Left lung (tissue), 10 donors: ENCODE results near the gene PDAP1. TPM values are rescaled to one million over a fixed set of nuclear protein-coding genes. Genes with fewer than 3 reads are reported as not detected.

ENCODE experiments used
- ATAC-seq: fragments of 200-7000 bp; cut with Tn5 transposase; one replicate; pipeline ENCODE4 v1.9.1; 2020; ENCODE audit warnings: moderate library complexity
- DNase-seq, 4 donors: peaks; one replicate each; pipeline ENCODE4 v3.0.0-alpha.2; 2013 to 2020
- H3K27ac ChIP-seq, 2 donors: fragments of 200-600 bp; sonication (generic) in 1 of 2; one replicate each; pipeline versions ENCODE4 v1.5.0 to v1.8.0; 2020 to 2021
- H3K27me3 ChIP-seq, 2 donors: fragments of 200-600 bp; sonication (generic) in 1 of 2; one replicate each; pipeline versions ENCODE4 v1.5.0 to v1.8.0; 2020 to 2021
- H3K36me3 ChIP-seq, 2 donors: fragments of 200-600 bp; sonication (generic) in 1 of 2; one replicate each; pipeline versions ENCODE4 v1.5.0 to v1.8.0; 2020 to 2021
- H3K4me1 ChIP-seq, 2 donors: fragments of 200-600 bp; one replicate each; pipeline ENCODE4 v1.8.0; 2021
- H3K4me3 ChIP-seq, 2 donors: fragments of 200-600 bp; sonication (generic) in 1 of 2; one replicate each; pipeline versions ENCODE4 v1.5.0 to v1.8.0; 2020 to 2021; ENCODE audit warnings: mild to moderate bottlenecking in 1 of 2
- H3K9me3 ChIP-seq, 2 donors: fragments of 200-600 bp; sonication (generic) in 1 of 2; one replicate each; pipeline versions ENCODE4 v1.5.0 to v1.8.0; 2020 to 2021
- CTCF ChIP-seq, 2 donors: fragments of 200-600 bp; sonication (generic) in 1 of 2; IDR thresholded peaks; one replicate each; pipeline versions ENCODE4 v1.5.0 to v1.8.0; 2021; ENCODE audit warnings: antibody characterized with exemption in 2 of 2
- intact Hi-C, 2 donors: fragments of 100-400 bp; cut with DNase I; formaldehyde crosslinking; loops; one replicate each; pipeline versions ENCODE4 v1.11.2 to v1.14.2; 2022
- polyA plus RNA-seq, 6 donors: library from polyadenylated mRNA; unstranded; fragments of 120-200 nt; gene quantifications; one replicate each; pipeline ENCODE4 v1.2.1, GENCODE V29; 2013; ENCODE audit not compliant: insufficient read length in 6 of 6
- total RNA-seq, 2 donors: library from RNA; stranded (reverse); fragmentation: NEBNext Ultra II Directional; extraction: Animal tissue kit (Norgen Biotek cat#: 25700); gene quantifications; one replicate each; pipeline ENCODE4 v1.2.1, GENCODE V29; 2021
- donor health status: DM: no; HTN: yes; CAD: no.
- donor health status: DM: no; HTN: no; CAD: no.

The PDAP1 gene
- total and polyA plus RNA-seq, 8 donors: 68.5 to 150 (median 132) TPM

DNA sequence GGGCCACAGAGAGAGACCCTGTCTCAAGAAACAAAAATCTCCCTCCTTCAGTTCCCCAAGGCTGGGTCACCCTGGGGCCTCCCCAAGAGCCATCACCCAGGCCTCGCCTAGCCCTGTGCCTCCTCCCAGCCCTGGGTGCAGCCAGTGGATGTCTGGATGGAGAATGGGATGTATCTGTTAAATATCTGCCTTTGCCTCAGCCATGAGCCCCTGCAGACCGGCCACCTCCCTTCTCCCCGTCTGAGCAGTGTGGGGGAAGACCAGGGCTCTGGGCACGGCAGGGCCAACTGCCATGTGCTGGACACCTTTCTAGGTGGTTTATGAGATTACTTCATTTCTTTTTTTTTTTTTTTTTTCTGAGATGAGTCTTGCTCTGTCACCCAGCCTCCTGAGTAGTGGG lies 23.9 kb downstream of the PDAP1 start:
- peaks cover 18 to 63% of the 10 kb centered on the region in 2 donors for H3K4me1 ChIP-seq
- intact Hi-C loops: no loop called here
- peaks cover 0 to 69% of the 10 kb centered on the region in 2 donors for H3K36me3 ChIP-seq
- TF ChIP-seq CTCF (IDR thresholded peaks at IDR 0.05): no peak
- no peak overlapping the region for H3K27ac ChIP-seq
- no peak for ATAC-seq
- DNase-seq: no peak
- H3K9me3 ChIP-seq: no peaks in the 10 kb centered on the region
- no peaks in the 10 kb centered on the region for H3K27me3 ChIP-seq
- H3K4me3 ChIP-seq: no peak overlapping the region

GRCh38 chr7:99383791-99384370 lies 24.5 kb downstream of the PDAP1 start:
- Histone ChIP-seq H3K36me3 (peaks cover 0 to 63% of the 10 kb centered on the region in 2 donors), H3K4me3 (no peak overlapping the region), H3K27me3 (no peaks in the 10 kb centered on the region), H3K4me1 (peaks cover 24 to 69% of the 10 kb centered on the region in 2 donors), H3K9me3 (no peaks in the 10 kb centered on the region), H3K27ac (no peak overlapping the region)
- intact Hi-C loops: no loop called here
- TF ChIP-seq CTCF (IDR thresholded peaks at IDR 0.05): no peak
- ATAC-seq (no peak), DNase-seq (no peak)

- ATAC-seq: no peak
- no peaks in the 10 kb centered on the region for H3K27me3 ChIP-seq
Measured at GRCh38 chr7:99383203-99383602, 25.2 kb downstream of the PDAP1 start.

GRCh38 chr7:99381664-99382075 lies 26.7 kb downstream of the PDAP1 start:
- H3K27ac ChIP-seq: peak overlapping the region in 1 of 2 donors; percentile 97
- peaks cover 31 to 91% of the 10 kb centered on the region in 2 donors for H3K4me1 ChIP-seq
- DNase-seq: no peak
- H3K27me3 ChIP-seq: no peaks in the 10 kb centered on the region
- ATAC-seq: no peak
- H3K9me3 ChIP-seq: no peaks in the 10 kb centered on the region
- no peak for TF ChIP-seq CTCF (IDR thresholded peaks at IDR 0.05)
- no peak overlapping the region for H3K4me3 ChIP-seq
- intact Hi-C loops: no loop called here
- peaks cover 0 to 59% of the 10 kb centered on the region in 2 donors for H3K36me3 ChIP-seq

More at GRCh38 chr7:99383203-99383602, 25.2 kb downstream of the PDAP1 start:
- Histone ChIP-seq H3K4me1 (peaks cover 29 to 76% of the 10 kb centered on the region in 2 donors), H3K4me3 (no peak overlapping the region), H3K9me3 (no peaks in the 10 kb centered on the region), H3K27ac (no peak overlapping the region), H3K36me3 (peaks cover 0 to 59% of the 10 kb centered on the region in 2 donors)
- TF ChIP-seq CTCF (IDR thresholded peaks at IDR 0.05): no peak
- intact Hi-C loops: no loop called here
- no peak for DNase-seq

- ATAC-seq (no peak), DNase-seq (no peak)
- H3K4me1 ChIP-seq: peaks cover 38 to 96% of the 10 kb centered on the region in 2 donors
- H3K27ac ChIP-seq: peak overlapping the region; percentile 91 to 97
- H3K4me3 ChIP-seq: peak overlapping the region in 1 of 2 donors; percentile 47
- TF ChIP-seq CTCF (IDR thresholded peaks at IDR 0.05): no peak
- H3K36me3 ChIP-seq: peaks cover 0 to 59% of the 10 kb centered on the region in 2 donors
- intact Hi-C loops: no loop called here
- H3K27me3 ChIP-seq: no peaks in the 10 kb centered on the region
- H3K9me3 ChIP-seq: no peaks in the 10 kb centered on the region
Measured at GRCh38 chr7:99380823-99381663, 27.4 kb downstream of the PDAP1 start.
